VCaP (cell line): ENCODE results near the gene SH3GL1.
A peak's percentile ranks its signal among the peaks of the same experiment; 100 is the strongest.

ENCODE experiments used
- H3K27ac ChIP-seq: fragments of 450-650 bp; 2 replicates; pipeline ENCODE4 v1.5.1; 2017
- CTCF ChIP-seq: fragments of 450-650 bp; conservative IDR thresholded peaks from 2 replicates; pipeline ENCODE4 v1.5.1; 2017; ENCODE audit warnings: mild to moderate bottlenecking, moderate library complexity

SH3GL1 gene

GRCh38 chr19:4362831-4363545 lies 37.4 kb downstream of the SH3GL1 start:
- no peak overlapping the region for H3K27ac ChIP-seq
- peak; percentile 31 for TF ChIP-seq CTCF

GRCh38 chr19:4362101-4362828 lies 38.1 kb downstream of the SH3GL1 start:
- TF ChIP-seq CTCF, result no peak
- no peak overlapping the region for H3K27ac ChIP-seq

- H3K27ac ChIP-seq, result no peak overlapping the region
- TF ChIP-seq CTCF, result no peak
Measured at GRCh38 chr19:4361152-4362046, 38.9 kb downstream of the SH3GL1 start.

GRCh38 chr19:4360641-4361151 lies 39.7 kb downstream of the SH3GL1 start:
- no peak overlapping the region for H3K27ac ChIP-seq
- no peak for TF ChIP-seq CTCF

- no peak overlapping the region for H3K27ac ChIP-seq
- TF ChIP-seq CTCF, result no peak
Measured at GRCh38 chr19:4360081-4360569, 40.2 kb downstream of the SH3GL1 start.

- H3K27ac ChIP-seq, result no peak overlapping the region
- no peak for TF ChIP-seq CTCF
Measured at GRCh38 chr19:4359627-4360000, 40.7 kb downstream of the SH3GL1 start.
